Measurements from ENCODE around the gene HUNK.
"Not testable (repeated sequence)": the region's sequence is repeated elsewhere in the genome, so short reads cannot be mapped to it uniquely, and the experiment has no call there.

Gene HUNK

DNA sequence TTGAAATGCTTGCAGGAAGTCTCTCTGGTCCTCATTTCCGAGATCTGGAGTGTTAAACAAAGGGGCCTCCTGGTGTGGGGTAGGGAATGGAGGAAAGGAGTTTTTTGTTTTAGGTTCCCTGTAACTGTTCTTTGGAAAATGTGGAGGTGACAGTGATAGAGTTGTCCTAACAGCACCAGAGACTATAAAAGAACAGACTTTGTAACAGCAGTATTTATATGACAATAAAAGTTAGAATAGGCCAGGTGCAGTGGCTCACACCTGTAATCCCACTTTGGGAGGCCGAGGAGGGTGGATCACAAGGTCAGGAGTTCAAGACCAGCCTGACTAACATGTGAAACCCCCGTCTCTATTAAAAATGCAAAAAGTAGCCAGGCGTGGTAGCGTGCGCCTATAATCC is 68.9 kb downstream of the HUNK start:
- no peaks in the 10 kb centered on the region for H3K36me3 ChIP-seq
- H3K27ac ChIP-seq, result no peak overlapping the region
- no peaks in the 10 kb centered on the region for H3K27me3 ChIP-seq
- TF ChIP-seq, protein P1, sequence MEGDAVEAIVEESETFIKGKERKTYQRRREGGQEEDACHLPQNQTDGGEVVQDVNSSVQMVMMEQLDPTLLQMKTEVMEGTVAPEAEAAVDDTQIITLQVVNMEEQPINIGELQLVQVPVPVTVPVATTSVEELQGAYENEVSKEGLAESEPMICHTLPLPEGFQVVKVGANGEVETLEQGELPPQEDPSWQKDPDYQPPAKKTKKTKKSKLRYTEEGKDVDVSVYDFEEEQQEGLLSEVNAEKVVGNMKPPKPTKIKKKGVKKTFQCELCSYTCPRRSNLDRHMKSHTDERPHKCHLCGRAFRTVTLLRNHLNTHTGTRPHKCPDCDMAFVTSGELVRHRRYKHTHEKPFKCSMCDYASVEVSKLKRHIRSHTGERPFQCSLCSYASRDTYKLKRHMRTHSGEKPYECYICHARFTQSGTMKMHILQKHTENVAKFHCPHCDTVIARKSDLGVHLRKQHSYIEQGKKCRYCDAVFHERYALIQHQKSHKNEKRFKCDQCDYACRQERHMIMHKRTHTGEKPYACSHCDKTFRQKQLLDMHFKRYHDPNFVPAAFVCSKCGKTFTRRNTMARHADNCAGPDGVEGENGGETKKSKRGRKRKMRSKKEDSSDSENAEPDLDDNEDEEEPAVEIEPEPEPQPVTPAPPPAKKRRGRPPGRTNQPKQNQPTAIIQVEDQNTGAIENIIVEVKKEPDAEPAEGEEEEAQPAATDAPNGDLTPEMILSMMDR (IDR thresholded peaks at IDR 0.05), result no peak
- H3K4me1 ChIP-seq (ENCODE audit: control insufficient read depth in 1 of 2, insufficient read depth in 1 of 2, low read depth in 1 of 2, low read length in 1 of 2), result no peaks in the 10 kb centered on the region
- H3K9me3 ChIP-seq, result no peaks in the 10 kb centered on the region
- no peak overlapping the region for H3K4me3 ChIP-seq (ENCODE audit: low read depth in 1 of 2, low read length in 1 of 2)

GRCh38 chr21:31943561-31943960 is 70.7 kb downstream of the HUNK start:
- Histone ChIP-seq H3K4me1 (ENCODE audit: control insufficient read depth in 1 of 2, insufficient read depth in 1 of 2, low read depth in 1 of 2, low read length in 1 of 2) (no peaks in the 10 kb centered on the region), H3K27ac (no peak overlapping the region), H3K9me3 (no peaks in the 10 kb centered on the region), H3K4me3 (ENCODE audit: low read depth in 1 of 2, low read length in 1 of 2) (no peak overlapping the region), H3K36me3 (no peaks in the 10 kb centered on the region), H3K27me3 (no peaks in the 10 kb centered on the region)
- TF ChIP-seq, protein P1 (IDR thresholded peaks at IDR 0.05), result no peak

DNA sequence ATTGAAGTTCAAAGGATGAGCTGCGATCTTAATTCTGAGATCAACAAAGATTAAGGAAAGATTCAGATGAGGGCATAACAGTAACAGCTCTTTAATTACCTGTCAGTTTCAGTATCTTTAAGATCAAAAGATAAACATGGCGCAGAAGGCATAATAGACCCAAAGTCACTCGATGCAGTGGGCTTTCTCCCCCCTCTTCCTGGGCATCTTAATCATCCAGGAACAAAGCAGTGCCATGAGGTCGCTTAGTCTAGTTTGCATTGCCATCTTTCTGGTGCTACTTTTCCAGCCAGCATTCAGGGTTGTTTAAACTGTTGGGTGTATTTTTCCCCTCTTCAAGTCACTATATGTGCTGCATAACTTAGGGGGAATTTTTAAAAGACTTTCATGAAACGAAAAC is 72.3 kb downstream of the HUNK start:
- Histone ChIP-seq H3K4me1 (ENCODE audit: control insufficient read depth in 1 of 2, insufficient read depth in 1 of 2, low read depth in 1 of 2, low read length in 1 of 2) (no peaks in the 10 kb centered on the region), H3K4me3 (ENCODE audit: low read depth in 1 of 2, low read length in 1 of 2) (no peak overlapping the region), H3K9me3 (no peaks in the 10 kb centered on the region), H3K36me3 (no peaks in the 10 kb centered on the region), H3K27ac (no peak overlapping the region), H3K27me3 (no peaks in the 10 kb centered on the region)
- TF ChIP-seq, protein P1 (IDR thresholded peaks at IDR 0.05), result no peak

GRCh38 chr21:31945546-31945945 is 72.7 kb downstream of the HUNK start:
- no peak overlapping the region for H3K4me3 ChIP-seq (ENCODE audit: low read depth in 1 of 2, low read length in 1 of 2)
- TF ChIP-seq, protein P1 (IDR thresholded peaks at IDR 0.05), result no peak
- no peak overlapping the region for H3K27ac ChIP-seq

GRCh38 chr21:31946231-31946630 is 73.4 kb downstream of the HUNK start:
- H3K27me3 ChIP-seq, result no peaks in the 10 kb centered on the region
- H3K27ac ChIP-seq, result no peak overlapping the region
- H3K36me3 ChIP-seq, result no peaks in the 10 kb centered on the region
- TF ChIP-seq, protein P1 (IDR thresholded peaks at IDR 0.05), result no peak
- no peaks in the 10 kb centered on the region for H3K9me3 ChIP-seq
- no peak overlapping the region for H3K4me3 ChIP-seq (ENCODE audit: low read depth in 1 of 2, low read length in 1 of 2)
- H3K4me1 ChIP-seq (ENCODE audit: control insufficient read depth in 1 of 2, insufficient read depth in 1 of 2, low read depth in 1 of 2, low read length in 1 of 2), result no peaks in the 10 kb centered on the region

More at GRCh38 chr21:31945546-31945945, 72.7 kb downstream of the HUNK start:
- no peaks in the 10 kb centered on the region for H3K4me1 ChIP-seq (ENCODE audit: control insufficient read depth in 1 of 2, insufficient read depth in 1 of 2, low read depth in 1 of 2, low read length in 1 of 2)
- H3K36me3 ChIP-seq, result no peaks in the 10 kb centered on the region
- no peaks in the 10 kb centered on the region for H3K27me3 ChIP-seq
- no peaks in the 10 kb centered on the region for H3K9me3 ChIP-seq

GRCh38 chr21:31946876-31947550 is 74.2 kb downstream of the HUNK start:
- not testable (repeated sequence) for H3K9me3 ChIP-seq

More at GRCh38 chr21:31946876-31947550, 74.2 kb downstream of the HUNK start:
- H3K4me3 ChIP-seq (ENCODE audit: low read depth in 1 of 2, low read length in 1 of 2); H3K27me3 ChIP-seq; H3K4me1 ChIP-seq (ENCODE audit: control insufficient read depth in 1 of 2, insufficient read depth in 1 of 2, low read depth in 1 of 2, low read length in 1 of 2); H3K27ac ChIP-seq; H3K36me3 ChIP-seq: not testable (repeated sequence)
